Smooth muscle cell (in vitro differentiated cells): ENCODE measurements around the gene AGK. TPM values are rescaled to one million over a fixed set of nuclear protein-coding genes. Genes with fewer than 3 reads are reported as not detected.

ENCODE experiments used
- DNase-seq: peaks from one replicate; lab custom pipeline; 2025; ENCODE audit not compliant: unreplicated experiment; lab: John Stamatoyannopoulos, UW
- H2AFZ ChIP-seq: fragments of 200-600 bp; sonication (generic); 2 replicates; pipeline ENCODE4 v1.6.0; 2016; ENCODE audit warnings: antibody characterized with exemption, low read depth, mild to moderate bottlenecking
- H3F3A ChIP-seq: fragments of 200-600 bp; sonication (generic); 2 replicates; pipeline ENCODE4 v1.6.0; 2017; ENCODE audit warnings: antibody characterized with exemption, low read depth
- H3K27ac ChIP-seq: fragments of 200-600 bp; sonication (generic); 2 replicates; pipeline ENCODE4 v1.5.1; 2016; ENCODE audit warnings: low read depth, mild to moderate bottlenecking
- H3K27me3 ChIP-seq: fragments of 200-600 bp; sonication (generic); 2 replicates; pipeline ENCODE4 v1.6.1; 2016; ENCODE audit warnings: low read depth, mild to moderate bottlenecking
- H3K36me3 ChIP-seq: fragments of 200-600 bp; sonication (generic); 2 replicates; pipeline ENCODE4 v1.5.1; 2016; ENCODE audit warnings: low read depth
- H3K4me1 ChIP-seq: fragments of 200-600 bp; sonication (generic); 2 replicates; pipeline ENCODE4 v1.5.1; 2016; ENCODE audit warnings: low read depth
- H3K4me2 ChIP-seq: fragments of 200-600 bp; sonication (generic); 2 replicates; pipeline ENCODE4 v1.6.0; 2016; ENCODE audit warnings: mild to moderate bottlenecking
- H3K4me3 ChIP-seq: fragments of 200-600 bp; sonication (generic); 2 replicates; pipeline ENCODE4 v1.5.1; 2016; ENCODE audit warnings: mild to moderate bottlenecking
- H3K79me2 ChIP-seq: fragments of 200-600 bp; sonication (generic); 2 replicates; pipeline ENCODE4 v1.6.0; 2016; ENCODE audit warnings: low read depth, mild to moderate bottlenecking
- H3K9ac ChIP-seq: fragments of 200-600 bp; sonication (generic); 2 replicates; pipeline ENCODE4 v1.6.0; 2016; ENCODE audit warnings: low read depth
- H3K9me3 ChIP-seq: fragments of 200-600 bp; sonication (generic); replicated peaks from 2 replicates; pipeline ENCODE4 v1.5.1; 2016; ENCODE audit warnings: low read depth
- H4K20me1 ChIP-seq: fragments of 200-600 bp; sonication (generic); 2 replicates; pipeline ENCODE4 v1.6.0; 2016; ENCODE audit warnings: low read depth
- WGBS: methylation state at CpG from one replicate; pipeline ENCODE4 v1.1.7; 2016; ENCODE audit warnings: low lambda C conversion rate; 5-methylcytosine and 5-hydroxymethylcytosine counted together
- polyA plus RNA-seq: library from polyadenylated mRNA; unstranded; fragments of >200 nt; fragmentation: Nextera tagmentation; extraction: Ambion mirVana; gene quantifications from 2 replicates; pipeline ENCODE4 v1.2.1, GENCODE V29; 2016
- total RNA-seq: library from RNA; depleted of rRNA; stranded (reverse); fragments of >200 nt; gene quantifications from 2 replicates; pipeline ENCODE4 v1.2.3, GENCODE V29; 2014
- TF ChIP-seq, protein P1 (sequence below): fragments of 200-600 bp; sonication (generic); IDR thresholded peaks from 2 replicates; pipeline ENCODE4 v1.5.1; 2017; ENCODE audit warnings: borderline replicate concordance, mild to moderate bottlenecking, antibody characterized with exemption; ENCODE audit not compliant: insufficient read depth, poor library complexity, severe bottlenecking

The AGK gene
- total and polyA plus RNA-seq, 2 experiments from 2014 or later = 22.3 to 32.4 TPM

DNA sequence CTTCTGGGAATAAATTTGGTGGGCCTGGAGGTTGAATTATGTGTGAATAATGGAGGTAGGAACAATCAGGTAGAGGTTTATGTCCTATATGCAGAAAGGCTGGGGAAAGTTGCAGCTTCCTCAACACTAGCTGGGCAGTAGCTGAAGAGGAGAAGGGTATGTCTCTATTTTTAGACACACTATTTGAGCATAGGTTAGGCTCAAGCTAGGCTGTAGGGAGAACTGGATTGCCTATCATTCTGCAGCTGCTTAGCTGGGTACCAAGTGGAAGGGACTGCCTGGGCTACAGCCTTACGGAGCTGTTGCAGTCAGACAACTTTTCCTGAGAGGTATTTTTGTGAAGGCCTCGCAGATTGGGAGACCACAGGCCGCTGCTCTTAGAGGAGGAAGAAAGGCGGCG lies 82.9 kb downstream of the AGK start:
- no peak overlapping the region for H2AFZ ChIP-seq
- TF ChIP-seq, protein P1, sequence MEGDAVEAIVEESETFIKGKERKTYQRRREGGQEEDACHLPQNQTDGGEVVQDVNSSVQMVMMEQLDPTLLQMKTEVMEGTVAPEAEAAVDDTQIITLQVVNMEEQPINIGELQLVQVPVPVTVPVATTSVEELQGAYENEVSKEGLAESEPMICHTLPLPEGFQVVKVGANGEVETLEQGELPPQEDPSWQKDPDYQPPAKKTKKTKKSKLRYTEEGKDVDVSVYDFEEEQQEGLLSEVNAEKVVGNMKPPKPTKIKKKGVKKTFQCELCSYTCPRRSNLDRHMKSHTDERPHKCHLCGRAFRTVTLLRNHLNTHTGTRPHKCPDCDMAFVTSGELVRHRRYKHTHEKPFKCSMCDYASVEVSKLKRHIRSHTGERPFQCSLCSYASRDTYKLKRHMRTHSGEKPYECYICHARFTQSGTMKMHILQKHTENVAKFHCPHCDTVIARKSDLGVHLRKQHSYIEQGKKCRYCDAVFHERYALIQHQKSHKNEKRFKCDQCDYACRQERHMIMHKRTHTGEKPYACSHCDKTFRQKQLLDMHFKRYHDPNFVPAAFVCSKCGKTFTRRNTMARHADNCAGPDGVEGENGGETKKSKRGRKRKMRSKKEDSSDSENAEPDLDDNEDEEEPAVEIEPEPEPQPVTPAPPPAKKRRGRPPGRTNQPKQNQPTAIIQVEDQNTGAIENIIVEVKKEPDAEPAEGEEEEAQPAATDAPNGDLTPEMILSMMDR = no peak
- 98% methylated on average over 5 of the region's 5 CpGs for WGBS

GRCh38 chr7:141636053-141636452 lies 84.8 kb downstream of the AGK start:
- TF ChIP-seq, protein P1 = no peak
- no peak overlapping the region for H3K4me2 ChIP-seq
- H3K4me1 ChIP-seq = no peaks in the 10 kb centered on the region
- H3K9me3 ChIP-seq = no peaks in the 10 kb centered on the region
- no peaks in the 10 kb centered on the region for H3F3A ChIP-seq
- no peak overlapping the region for H3K27ac ChIP-seq
- no peaks in the 10 kb centered on the region for H3K27me3 ChIP-seq
- no peak overlapping the region for H3K4me3 ChIP-seq
- H2AFZ ChIP-seq = no peak overlapping the region
- peaks cover 10% of the 10 kb centered on the region for H3K36me3 ChIP-seq
- H3K79me2 ChIP-seq = no peaks in the 10 kb centered on the region
- DNase-seq = no peak
- H3K9ac ChIP-seq = no peak overlapping the region
- 90% methylated on average over 3 of the region's 3 CpGs for WGBS
- H4K20me1 ChIP-seq = no peaks in the 10 kb centered on the region

More for the DNA sequence above, 82.9 kb downstream of the AGK start:
- Histone ChIP-seq H3K79me2 (no peaks in the 10 kb centered on the region), H3K36me3 (peaks cover 10% of the 10 kb centered on the region), H3K27me3 (no peaks in the 10 kb centered on the region), H3K9me3 (no peaks in the 10 kb centered on the region), H3K4me2 (no peak overlapping the region), H3K9ac (no peak overlapping the region), H3F3A (no peaks in the 10 kb centered on the region), H3K4me3 (no peak overlapping the region), H3K4me1 (no peaks in the 10 kb centered on the region), H3K27ac (no peak overlapping the region), H4K20me1 (no peaks in the 10 kb centered on the region)
- no peak for DNase-seq

GRCh38 chr7:141640239-141640840 lies 89.1 kb downstream of the AGK start:
- WGBS = 94% methylated on average over 2 of the region's 2 CpGs
- Histone ChIP-seq H2AFZ (no peak overlapping the region), H3K4me1 (no peaks in the 10 kb centered on the region), H3K36me3 (peaks cover 16% of the 10 kb centered on the region), H3K4me2 (no peak overlapping the region), H4K20me1 (no peaks in the 10 kb centered on the region), H3K9ac (no peak overlapping the region), H3K27ac (no peak overlapping the region), H3K79me2 (no peaks in the 10 kb centered on the region), H3F3A (no peaks in the 10 kb centered on the region), H3K9me3 (no peaks in the 10 kb centered on the region), H3K27me3 (no peaks in the 10 kb centered on the region), H3K4me3 (no peak overlapping the region)
- no peak for DNase-seq
- TF ChIP-seq, protein P1 = no peak

DNA sequence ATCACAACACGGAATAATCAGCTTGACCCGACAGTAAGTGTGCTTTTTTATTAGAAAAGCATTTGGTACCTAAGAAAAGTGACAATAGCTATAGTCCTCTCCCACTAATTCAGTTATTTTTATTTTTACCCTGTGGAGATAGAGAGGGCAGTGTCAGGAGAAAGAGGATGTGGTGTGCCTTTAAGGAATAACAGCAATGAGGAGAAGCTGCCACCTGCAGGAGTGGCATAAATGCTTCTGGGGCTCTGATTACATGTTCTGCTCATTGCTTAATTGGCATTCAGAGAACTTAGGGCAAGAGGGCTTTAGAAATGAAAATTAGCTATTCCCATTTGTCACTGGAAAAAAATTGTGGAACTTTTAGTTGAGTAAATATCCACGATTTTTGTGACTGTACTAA lies 90.7 kb downstream of the AGK start:
- H3K4me3 ChIP-seq = no peak overlapping the region
- H3K27me3 ChIP-seq = no peaks in the 10 kb centered on the region
- 95% methylated on average over 3 of the region's 3 CpGs for WGBS
- H2AFZ ChIP-seq = no peak overlapping the region
- no peak overlapping the region for H3K4me2 ChIP-seq
- peaks cover 12% of the 10 kb centered on the region for H3K36me3 ChIP-seq
- TF ChIP-seq, protein P1 = no peak
- no peaks in the 10 kb centered on the region for H3F3A ChIP-seq
- no peak for DNase-seq
- H4K20me1 ChIP-seq = no peaks in the 10 kb centered on the region
- H3K9me3 ChIP-seq = no peaks in the 10 kb centered on the region
- H3K27ac ChIP-seq = no peak overlapping the region
- H3K79me2 ChIP-seq = no peaks in the 10 kb centered on the region
- H3K4me1 ChIP-seq = no peaks in the 10 kb centered on the region
- H3K9ac ChIP-seq = no peak overlapping the region
